Prostate gland (tissue), 2 donors: ENCODE data around the gene NOX3.

Experiments used
- CTCF ChIP-seq, 4 experiments: fragments of 200-600 bp in 2 of 4; fragments of 450-650 bp in 2 of 4; sonication (generic) in 2 of 4; IDR thresholded peaks; 1 replicate in 3 of 4; 2 replicates in 1 of 4; pipeline ENCODE4 v1.5.1; 2016 to 2019; ENCODE audit warnings: antibody characterized with exemption in 4 of 4, mild to moderate bottlenecking in 2 of 4, moderate library complexity in 2 of 4
- POLR2AphosphoS5 ChIP-seq: sonication (generic); formaldehyde crosslinking; IDR thresholded peaks from one replicate; pipeline ENCODE4 v1.6.1; 2017; ENCODE audit warnings: antibody characterized with exemption

GRCh38 chr6:155461556-155461955, 5.9 kb upstream of the NOX3 start:
- TF ChIP-seq CTCF (IDR thresholded peaks at IDR 0.05) (no peak), POLR2AphosphoS5 (no peak)
